H1 (cell line): Measurements from ENCODE around the gene CACNB4. TPM values are rescaled to one million over a fixed set of nuclear protein-coding genes. Genes with fewer than 3 reads are reported as not detected.

Experiments
- CTCF ChIA-PET: fragments of 300-600 bp; sonication (Branson Sonifier 250); formaldehyde crosslinking; loops from one replicate; lab custom pipeline; 2021; ENCODE audit not compliant: partially characterized antibody; lab: Charles Lee
- POLR2A ChIA-PET: fragments of 300-600 bp; sonication (Branson Sonifier 250); formaldehyde crosslinking; loops from one replicate; lab custom pipeline; 2021; ENCODE audit warnings: inconsistent platforms; ENCODE audit not compliant: partially characterized antibody; lab: Charles Lee
- DNase-seq, 2 experiments: peaks; one replicate each; pipeline versions ENCODE4 v3.0.0 to v3.0.0-alpha.2; 2010 to 2022; ENCODE audit warnings: low spot score in 2 of 2, low read depth in 1 of 2, mixed read lengths in 1 of 2
- FAIRE-seq: peaks from 2 replicates; lab custom pipeline; 2011; peaks lifted over from hg19 to GRCh38; lab: Jason Lieb, UNC
- H2AFZ ChIP-seq: 2 replicates; pipeline ENCODE4 v1.8.1; 2012; ENCODE audit warnings: low read length, inconsistent platforms
- H2AK5ac ChIP-seq: 2 replicates; pipeline ENCODE4 v1.6.1; 2013; ENCODE audit warnings: low read depth, low read length
- H2BK120ac ChIP-seq: replicated peaks from 2 replicates; pipeline ENCODE3; 2013; ENCODE audit warnings: low read depth, low read length, inconsistent platforms
- H2BK12ac ChIP-seq: 2 replicates; pipeline ENCODE4 v1.6.1; 2013; ENCODE audit warnings: low read depth, low read length
- H2BK15ac ChIP-seq: 2 replicates; pipeline ENCODE4 v1.6.1; 2013; ENCODE audit warnings: low read length
- H2BK20ac ChIP-seq: 2 replicates; pipeline ENCODE4 v1.6.1; 2013; ENCODE audit warnings: low read length
- H2BK5ac ChIP-seq: 2 replicates; pipeline ENCODE4 v1.6.1; 2013; ENCODE audit warnings: low read depth, low read length
- H3K14ac ChIP-seq: 2 replicates; pipeline ENCODE4 v1.6.1; 2013; ENCODE audit warnings: inconsistent platforms; ENCODE audit not compliant: insufficient read length
- H3K18ac ChIP-seq: 2 replicates; pipeline ENCODE4 v1.6.1; 2013; ENCODE audit warnings: low read length; ENCODE audit errors: extremely low read depth
- H3K23ac ChIP-seq: 2 replicates; pipeline ENCODE4 v1.6.1; 2013; ENCODE audit warnings: inconsistent platforms; ENCODE audit not compliant: insufficient read length
- H3K23me2 ChIP-seq: 2 replicates; pipeline ENCODE4 v1.6.1; 2013; ENCODE audit warnings: low read depth, low read length
- H3K27ac ChIP-seq: 2 replicates; pipeline ENCODE4 v1.6.1; 2011; ENCODE audit warnings: low read depth, low read length, inconsistent platforms
- H3K27me3 ChIP-seq, 4 experiments: replicated peaks in 1 of 4; 1 replicate in 1 of 4; 2 replicates in 3 of 4; pipeline versions ENCODE4 v1.6.1 to v1.8.1; 2011 to 2013; ENCODE audit warnings: low read length in 3 of 4, mild to moderate bottlenecking in 3 of 4, inconsistent platforms in 2 of 4, mixed read lengths in 2 of 4, moderate library complexity in 1 of 4; ENCODE audit not compliant: control insufficient read depth in 3 of 4, insufficient read depth in 3 of 4; ENCODE audit errors: extremely low read depth in 1 of 4
- H3K36me3 ChIP-seq, 4 experiments: 2 replicates each; pipeline versions ENCODE4 v1.6.1 to v1.8.1; 2011 to 2013; ENCODE audit warnings: mild to moderate bottlenecking in 4 of 4, low read length in 3 of 4, moderate library complexity in 2 of 4, control low read depth in 1 of 4, inconsistent platforms in 1 of 4; ENCODE audit not compliant: insufficient read depth in 4 of 4, control insufficient read depth in 2 of 4
- H3K4ac ChIP-seq: replicated peaks from 2 replicates; pipeline ENCODE3; 2013; ENCODE audit warnings: low read length, low read depth, mixed read lengths, inconsistent platforms; ENCODE audit not compliant: insufficient read length
- H3K4me1 ChIP-seq, 4 experiments: replicated peaks in 1 of 4; 1 replicate in 1 of 4; 2 replicates in 3 of 4; pipeline versions ENCODE4 v1.6.1 to v1.8.1; 2011 to 2013; ENCODE audit warnings: low read length in 3 of 4, inconsistent platforms in 2 of 4, mixed read lengths in 1 of 4; ENCODE audit not compliant: insufficient read depth in 4 of 4, control insufficient read depth in 3 of 4
- H3K4me2 ChIP-seq, 2 experiments: 2 replicates each; pipeline versions ENCODE4 v1.6.1 to v1.8.1; 2011 to 2013; ENCODE audit warnings: low read depth in 2 of 2, low read length in 2 of 2, control low read depth in 1 of 2, inconsistent platforms in 1 of 2, mild to moderate bottlenecking in 1 of 2; ENCODE audit not compliant: insufficient read depth in 1 of 2
- H3K4me3 ChIP-seq, 4 experiments: fragments of 200-600, 300-600 bp in 1 of 4; sonication (generic), shearing (Covaris generic), sonication (Bioruptor Twin) in 1 of 4; 2 replicates each; pipeline versions ENCODE4 v1.5.1 to v1.8.1; 2011 to 2016; ENCODE audit warnings: low read length in 4 of 4, low read depth in 3 of 4, control low read depth in 2 of 4, inconsistent platforms in 2 of 4, mild to moderate bottlenecking in 2 of 4, mixed read lengths in 1 of 4, moderate library complexity in 1 of 4; ENCODE audit not compliant: insufficient read depth in 2 of 4; ENCODE audit errors: extremely low read depth in 1 of 4
- H3K56ac ChIP-seq: replicated peaks from 2 replicates; pipeline ENCODE3; 2013; ENCODE audit warnings: low read depth, mild to moderate bottlenecking, mixed read lengths, low read length, inconsistent platforms; ENCODE audit not compliant: insufficient read length
- H3K79me1 ChIP-seq: 2 replicates; pipeline ENCODE4 v1.6.1; 2013; ENCODE audit warnings: low read depth, low read length, control low read depth
- H3K79me2 ChIP-seq, 2 experiments: 2 replicates each; pipeline versions ENCODE4 v1.6.1 to v1.8.1; 2012 to 2013; ENCODE audit warnings: low read length in 2 of 2, mild to moderate bottlenecking in 2 of 2, inconsistent platforms in 1 of 2; ENCODE audit not compliant: insufficient read depth in 2 of 2, control insufficient read depth in 1 of 2
- H3K9ac ChIP-seq, 4 experiments: replicated peaks in 1 of 4; 1 replicate in 1 of 4; 2 replicates in 3 of 4; pipeline versions ENCODE4 v1.6.1 to v1.8.1; 2011 to 2013; ENCODE audit warnings: low read depth in 3 of 4, low read length in 3 of 4, control low read depth in 2 of 4, mild to moderate bottlenecking in 2 of 4, moderate library complexity in 2 of 4, inconsistent platforms in 1 of 4; ENCODE audit errors: extremely low read depth in 1 of 4
- H3K9me3 ChIP-seq, 2 experiments: 2 replicates each; pipeline versions ENCODE4 v1.6.1 to v1.8.1; 2012 to 2013; ENCODE audit warnings: mild to moderate bottlenecking in 2 of 2, moderate library complexity in 2 of 2, control low read depth in 1 of 2, inconsistent platforms in 1 of 2, low read depth in 1 of 2, low read length in 1 of 2, mixed read lengths in 1 of 2; ENCODE audit not compliant: insufficient read depth in 2 of 2
- H4K20me1 ChIP-seq, 2 experiments: replicated peaks in 1 of 2; 2 replicates each; pipeline versions ENCODE3 to v1.8.1; 2011 to 2013; ENCODE audit warnings: inconsistent platforms in 2 of 2, low read length in 2 of 2, mild to moderate bottlenecking in 1 of 2; ENCODE audit not compliant: insufficient read depth in 2 of 2, control insufficient read depth in 1 of 2
- H4K5ac ChIP-seq: 2 replicates; pipeline ENCODE4 v1.6.1; 2013; ENCODE audit warnings: low read length, low read depth, mixed read lengths, inconsistent platforms; ENCODE audit not compliant: insufficient read length
- H4K8ac ChIP-seq: 2 replicates; pipeline ENCODE4 v1.8.0; 2013; ENCODE audit warnings: mild to moderate bottlenecking, moderate library complexity, low read length, inconsistent platforms; ENCODE audit not compliant: insufficient read depth; ENCODE audit errors: extremely low read depth
- H4K91ac ChIP-seq: replicated peaks from 2 replicates; pipeline ENCODE3; 2013; ENCODE audit warnings: low read length, mixed read lengths, inconsistent platforms; ENCODE audit not compliant: insufficient read length
- CEBPB ChIP-seq: IDR thresholded peaks from 2 replicates; pipeline ENCODE4 v1.6.1; 2012; ENCODE audit warnings: low read depth, low read length
- JUND ChIP-seq: IDR thresholded peaks from 2 replicates; pipeline ENCODE4 v1.6.1; 2011; ENCODE audit warnings: mild to moderate bottlenecking, improper control_type of control experiment, low read length
- SIN3A ChIP-seq, 2 experiments: IDR thresholded peaks in 1 of 2; conservative IDR thresholded peaks in 1 of 2; 2 replicates each; pipeline ENCODE4 v1.6.1; 2011 to 2012; ENCODE audit warnings: low read length in 2 of 2, improper control_type of control experiment in 1 of 2, low read depth in 1 of 2, mild to moderate bottlenecking in 1 of 2
- WGBS, 2 experiments: shearing (Covaris generic) in 1 of 2; methylation state at CpG; one replicate each; pipeline versions ENCODE4 v1.1.6 to v1.1.7; 2013 to 2015; ENCODE audit warnings: low lambda C conversion rate in 2 of 2, mixed read lengths in 2 of 2, inconsistent platforms in 1 of 2, low coverage in 1 of 2, missing lambda C conversion rate in 1 of 2; ENCODE audit not compliant: insufficient replicate concordance in 2 of 2, insufficient coverage in 1 of 2, insufficient read length in 1 of 2; ENCODE audit errors: extremely low coverage in 1 of 2, missing lambda C conversion rate in 1 of 2; 5-methylcytosine and 5-hydroxymethylcytosine counted together
- polyA plus RNA-seq, 7 experiments: library from polyadenylated mRNA; depleted of rRNA in 3 of 7; stranded (reverse) in 5 of 7; unstranded in 2 of 7; fragments of >200 nt in 5 of 7; fragments of 200-250 nt in 2 of 7; gene quantifications; 1 replicate in 5 of 7; 2 replicates in 1 of 7; 4 replicates in 1 of 7; pipeline versions ENCODE4 v1.2.1 to v1.2.3, GENCODE V29; 2011 to 2013; ENCODE audit warnings: missing spikeins in 2 of 7, mixed read lengths in 2 of 7
- total RNA-seq: library from RNA; stranded (reverse); fragmentation: NEBNext Ultra II Directional; extraction: Animal tissue kit (Norgen Biotek cat#: 25700); gene quantifications from 2 replicates; pipeline ENCODE4 v1.2.1, GENCODE V29; 2021

CACNB4 gene
- total and polyA plus RNA-seq, 2 of the 8 experiments (the other 6 are each of a cell fraction or from before 2014, with no cell fraction given): 2.0 to 4.0 TPM

DNA sequence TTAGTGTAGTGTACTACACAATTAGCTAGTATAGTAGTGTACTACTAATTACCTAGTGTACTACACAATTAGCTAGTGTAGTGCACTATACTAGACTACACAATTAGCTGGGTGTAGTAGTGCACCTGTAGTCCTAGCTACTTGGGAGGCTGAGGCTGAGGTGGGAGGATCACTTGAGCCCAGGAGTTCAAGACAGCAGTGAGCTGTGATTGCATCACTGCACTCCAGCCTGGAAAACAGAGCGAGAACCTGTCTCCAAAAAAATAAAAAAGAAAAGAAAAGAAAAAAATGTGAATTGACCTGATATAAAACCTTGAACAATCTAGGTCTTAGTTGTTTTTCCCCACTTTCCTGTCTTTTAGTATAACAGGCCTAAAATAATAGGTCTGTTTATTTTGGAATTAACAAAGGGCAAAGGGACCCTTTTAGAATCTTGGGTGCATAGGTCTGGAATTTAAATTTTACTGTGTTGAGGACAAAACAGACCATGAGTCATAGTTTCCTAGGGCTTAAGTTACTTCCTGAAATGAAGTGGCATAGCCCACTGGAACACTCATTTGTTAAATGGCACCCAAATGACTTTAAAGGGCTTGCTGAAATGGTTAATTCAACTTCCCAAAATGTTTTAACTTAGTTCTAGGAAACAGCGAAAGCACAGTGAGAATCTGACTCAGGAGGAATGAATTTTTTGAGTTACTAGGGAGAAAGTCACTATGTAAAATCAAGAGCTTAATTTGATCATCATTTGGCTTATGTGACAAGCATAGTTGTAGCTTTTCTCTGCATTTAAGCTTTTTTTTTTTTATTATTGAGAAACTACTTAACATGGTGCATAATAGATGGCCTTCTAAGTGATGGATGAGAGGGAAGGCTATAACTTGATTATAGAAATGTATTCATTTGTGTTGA, 219.9 kb downstream of the CACNB4 start:
- no peak overlapping the region for H2BK15ac ChIP-seq
- no peaks in the 10 kb centered on the region for H3K79me2 ChIP-seq
- H3K4me2 ChIP-seq: no peak overlapping the region
- no peak overlapping the region for H2BK12ac ChIP-seq
- H3K4me3 ChIP-seq: no peak overlapping the region
- no peak overlapping the region for H2BK120ac ChIP-seq
- H3K4ac ChIP-seq: no peak overlapping the region
- 96% methylated on average over 2 of the region's 2 CpGs; no CpG with 5 or more reads in 1 of the 2 experiments for whole genome bisulfite sequencing, 2 experiments
- CTCF ChIA-PET: interaction anchor here (0.9 to 1.0 kb wide), 3 partner anchors 12 to 38 kb away, joined by 3 read pairs; no protein-coding TSS in a partner anchor
- no peak overlapping the region for H2BK20ac ChIP-seq
- 0 out of 7 replicates have a peak, but pooled peaks cover 0 to 4% (median 0%) of the 10 kb centered on the region in 4 experiments for H3K4me1 ChIP-seq
- H3K23me2 ChIP-seq: no peaks in the 10 kb centered on the region
- H3K27ac ChIP-seq: no peak overlapping the region
- no peaks in the 10 kb centered on the region for H3K79me1 ChIP-seq
- peak; percentile 45; the same call in 1 of the 2 replicates for TF ChIP-seq CEBPB
- TF ChIP-seq JUND: 0 out of 2 replicates have a peak, but pooled peaks have one; percentile 61
- TF ChIP-seq SIN3A (conservative IDR thresholded peaks at IDR 0.05 in 1 of 2, IDR thresholded peaks at IDR 0.05 in 1 of 2; ENCODE audit: low read depth in 1 of 2, low read length in 2 of 2): no peak
- H2AFZ ChIP-seq: no peak overlapping the region
- H4K5ac ChIP-seq: no peak overlapping the region
- no peaks in the 10 kb centered on the region for H3K27me3 ChIP-seq
- H4K91ac ChIP-seq: no peak overlapping the region
- H3K36me3 ChIP-seq: no peaks in the 10 kb centered on the region
- POLR2A ChIA-PET: interaction anchor here (1.5 kb wide), 1 partner anchor 51 kb away, joined by 3 read pairs; the partner anchor contains the start of gene ARL5A
- no peak overlapping the region for H3K9ac ChIP-seq
- H4K8ac ChIP-seq: no peak overlapping the region
- DNase-seq (no peak), FAIRE-seq (no peak)
- H3K18ac ChIP-seq: no peak overlapping the region
- H2AK5ac ChIP-seq: no peak overlapping the region
- H4K20me1 ChIP-seq: no peaks in the 10 kb centered on the region
- no peak overlapping the region for H3K14ac ChIP-seq
- H3K9me3 ChIP-seq: peaks cover 0 to 5% of the 10 kb centered on the region in 2 experiments; a peak in 2 of 4 replicates
- H2BK5ac ChIP-seq: no peak overlapping the region
- H3K23ac ChIP-seq: no peak overlapping the region
- no peak overlapping the region for H3K56ac ChIP-seq
